ENCODE data around the gene PRDM15. TPM values are rescaled to one million over a fixed set of nuclear protein-coding genes. Genes with fewer than 3 reads are reported as not detected.

PRDM15 gene
- polyA plus RNA-seq, 1 donor (not counting 4 experiments of a cell fraction or from before 2014, with no cell fraction given), result 5.2 TPM

- Histone ChIP-seq H3K27me3 (ENCODE audit: control insufficient read depth, extremely low read depth, insufficient read depth, low read length) (no peaks in the 10 kb centered on the region), H4K20me1 (ENCODE audit: control insufficient read depth, extremely low read depth, insufficient read depth, low read length) (no peaks in the 10 kb centered on the region), H3K27ac (ENCODE audit: control insufficient read depth, insufficient read depth, low read length) (no peak overlapping the region), H3K9ac (ENCODE audit: control insufficient read depth, extremely low read depth, insufficient read depth, low read length) (no peak overlapping the region), H3K9me3 (ENCODE audit: control insufficient read depth, low read depth, low read length) (no peaks in the 10 kb centered on the region), H3K36me3 (ENCODE audit: control insufficient read depth in 2 of 2, extremely low read depth in 1 of 2, insufficient read depth in 2 of 2, low read length in 2 of 2) (no peaks in the 10 kb centered on the region), H3K4me2 (ENCODE audit: control insufficient read depth, extremely low read depth, insufficient read depth, low read depth, low read length) (no peak overlapping the region), H3K4me3 (ENCODE audit: control insufficient read depth in 2 of 3, extremely low read depth in 1 of 3, insufficient read depth in 2 of 3, low read depth in 1 of 3, low read length in 3 of 3) (no peak overlapping the region), H2AFZ (ENCODE audit: control insufficient read depth, low read length) (no peak overlapping the region), H3K79me2 (ENCODE audit: control insufficient read depth, insufficient read depth, low read length) (peaks cover 8% of the 10 kb centered on the region), H3K4me1 (ENCODE audit: control insufficient read depth, extremely low read depth, insufficient read depth, low read length) (peaks cover 21% of the 10 kb centered on the region), H3K9me1 (ENCODE audit: control insufficient read depth, extremely low read depth, insufficient read depth, low read length) (no peaks in the 10 kb centered on the region)
- TF ChIP-seq EZH2 (IDR thresholded peaks at IDR 0.05; ENCODE audit: low read length) (no peak), CTCF (optimal IDR thresholded peaks at IDR 0.05 in 1 of 3, IDR thresholded peaks at IDR 0.05 in 1 of 3, conservative IDR thresholded peaks at IDR 0.05 in 1 of 3; ENCODE audit: extremely low read depth in 1 of 3, insufficient read depth in 2 of 3, low read length in 3 of 3) (no peak)
- FAIRE-seq (no peak), DNase-seq (ENCODE audit: low read depth, low spot score) (no peak)
- dilution Hi-C loops (cut with MboI; ENCODE audit: extremely low pct_ligation_motif_present, low sequenced_read_pairs), result no loop called here
Observed at GRCh38 chr21:41770901-41771624, 108.1 kb downstream of the PRDM15 start.

- TF ChIP-seq CTCF (optimal IDR thresholded peaks at IDR 0.05 in 1 of 3, IDR thresholded peaks at IDR 0.05 in 1 of 3, conservative IDR thresholded peaks at IDR 0.05 in 1 of 3; ENCODE audit: extremely low read depth in 1 of 3, insufficient read depth in 2 of 3, low read length in 3 of 3) (no peak), EZH2 (IDR thresholded peaks at IDR 0.05; ENCODE audit: low read length) (no peak)
- no peak for FAIRE-seq
- H3K4me2 ChIP-seq (ENCODE audit: control insufficient read depth, extremely low read depth, insufficient read depth, low read depth, low read length), result no peak overlapping the region
- no peaks in the 10 kb centered on the region for H3K9me3 ChIP-seq (ENCODE audit: control insufficient read depth, low read depth, low read length)
- H3K27me3 ChIP-seq (ENCODE audit: control insufficient read depth, extremely low read depth, insufficient read depth, low read length), result no peaks in the 10 kb centered on the region
- DNase-seq (ENCODE audit: low read depth, low spot score), result no peak
- no peaks in the 10 kb centered on the region for H3K36me3 ChIP-seq (ENCODE audit: control insufficient read depth in 2 of 2, extremely low read depth in 1 of 2, insufficient read depth in 2 of 2, low read length in 2 of 2)
- H3K9me1 ChIP-seq (ENCODE audit: control insufficient read depth, extremely low read depth, insufficient read depth, low read length), result no peaks in the 10 kb centered on the region
- H3K79me2 ChIP-seq (ENCODE audit: control insufficient read depth, insufficient read depth, low read length), result peaks cover 20% of the 10 kb centered on the region
- H3K9ac ChIP-seq (ENCODE audit: control insufficient read depth, extremely low read depth, insufficient read depth, low read length), result no peak overlapping the region
- dilution Hi-C loops (cut with MboI; ENCODE audit: extremely low pct_ligation_motif_present, low sequenced_read_pairs), result no loop called here
- H3K4me3 ChIP-seq (ENCODE audit: control insufficient read depth in 2 of 3, extremely low read depth in 1 of 3, insufficient read depth in 2 of 3, low read depth in 1 of 3, low read length in 3 of 3), result no peak overlapping the region
- H3K27ac ChIP-seq (ENCODE audit: control insufficient read depth, insufficient read depth, low read length), result no peak overlapping the region
- H2AFZ ChIP-seq (ENCODE audit: control insufficient read depth, low read length), result no peak overlapping the region
- peaks cover 11% of the 10 kb centered on the region for H4K20me1 ChIP-seq (ENCODE audit: control insufficient read depth, extremely low read depth, insufficient read depth, low read length)
- peaks cover 25% of the 10 kb centered on the region for H3K4me1 ChIP-seq (ENCODE audit: control insufficient read depth, extremely low read depth, insufficient read depth, low read length)
Observed at GRCh38 chr21:41769933-41770332, 109.2 kb downstream of the PRDM15 start.
